LNCAP (cell line): ENCODE data around the gene CCDC92.

ENCODE experiments used
- TF ChIP-seq, protein P1 (sequence below): fragments of 450-650 bp; IDR thresholded peaks from 2 replicates; pipeline ENCODE4 v1.5.1; 2017; ENCODE audit warnings: mild to moderate bottlenecking

Gene CCDC92

DNA sequence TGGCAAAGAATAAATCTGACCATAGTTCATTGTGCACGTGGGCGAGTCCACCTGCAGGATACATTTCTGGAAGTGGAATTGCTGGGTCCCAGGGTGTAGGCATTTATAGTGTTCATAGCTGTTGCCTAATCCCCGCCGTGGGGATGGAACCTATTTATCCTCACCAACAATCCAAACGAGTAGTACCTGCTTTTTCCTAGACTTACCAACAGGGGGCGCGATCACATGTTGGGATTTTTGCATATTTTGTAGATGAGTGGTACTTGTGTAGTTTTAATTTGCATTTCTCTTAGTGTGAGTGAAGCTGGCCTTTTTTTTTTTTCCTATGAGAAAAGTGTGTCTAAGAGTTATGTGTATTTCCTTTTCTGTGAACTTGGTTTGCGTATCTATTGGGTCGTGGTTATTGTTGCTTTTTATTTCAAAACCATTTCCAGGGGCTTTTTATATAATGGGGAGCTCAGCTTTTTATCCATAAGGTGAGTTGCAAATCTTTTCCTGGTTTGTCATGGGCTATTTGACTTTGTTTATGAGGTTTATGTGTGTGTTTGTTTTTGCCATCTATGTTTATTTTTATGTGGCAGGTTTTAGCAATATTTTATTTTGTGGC lies 67.2 kb downstream of the CCDC92 start:
- TF ChIP-seq, protein P1, sequence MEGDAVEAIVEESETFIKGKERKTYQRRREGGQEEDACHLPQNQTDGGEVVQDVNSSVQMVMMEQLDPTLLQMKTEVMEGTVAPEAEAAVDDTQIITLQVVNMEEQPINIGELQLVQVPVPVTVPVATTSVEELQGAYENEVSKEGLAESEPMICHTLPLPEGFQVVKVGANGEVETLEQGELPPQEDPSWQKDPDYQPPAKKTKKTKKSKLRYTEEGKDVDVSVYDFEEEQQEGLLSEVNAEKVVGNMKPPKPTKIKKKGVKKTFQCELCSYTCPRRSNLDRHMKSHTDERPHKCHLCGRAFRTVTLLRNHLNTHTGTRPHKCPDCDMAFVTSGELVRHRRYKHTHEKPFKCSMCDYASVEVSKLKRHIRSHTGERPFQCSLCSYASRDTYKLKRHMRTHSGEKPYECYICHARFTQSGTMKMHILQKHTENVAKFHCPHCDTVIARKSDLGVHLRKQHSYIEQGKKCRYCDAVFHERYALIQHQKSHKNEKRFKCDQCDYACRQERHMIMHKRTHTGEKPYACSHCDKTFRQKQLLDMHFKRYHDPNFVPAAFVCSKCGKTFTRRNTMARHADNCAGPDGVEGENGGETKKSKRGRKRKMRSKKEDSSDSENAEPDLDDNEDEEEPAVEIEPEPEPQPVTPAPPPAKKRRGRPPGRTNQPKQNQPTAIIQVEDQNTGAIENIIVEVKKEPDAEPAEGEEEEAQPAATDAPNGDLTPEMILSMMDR, result peak; percentile 89

- TF ChIP-seq, protein P1, result no peak
These were observed 69.1 kb downstream of the CCDC92 start for GRCh38 chr12:123903301-123904065.

GRCh38 chr12:123902821-123903220 lies 69.8 kb downstream of the CCDC92 start:
- TF ChIP-seq, protein P1, result no peak

GRCh38 chr12:123900871-123901376 lies 71.7 kb downstream of the CCDC92 start:
- TF ChIP-seq, protein P1, result no peak

GRCh38 chr12:123899368-123899767 lies 73.3 kb downstream of the CCDC92 start:
- TF ChIP-seq, protein P1, result no peak

DNA sequence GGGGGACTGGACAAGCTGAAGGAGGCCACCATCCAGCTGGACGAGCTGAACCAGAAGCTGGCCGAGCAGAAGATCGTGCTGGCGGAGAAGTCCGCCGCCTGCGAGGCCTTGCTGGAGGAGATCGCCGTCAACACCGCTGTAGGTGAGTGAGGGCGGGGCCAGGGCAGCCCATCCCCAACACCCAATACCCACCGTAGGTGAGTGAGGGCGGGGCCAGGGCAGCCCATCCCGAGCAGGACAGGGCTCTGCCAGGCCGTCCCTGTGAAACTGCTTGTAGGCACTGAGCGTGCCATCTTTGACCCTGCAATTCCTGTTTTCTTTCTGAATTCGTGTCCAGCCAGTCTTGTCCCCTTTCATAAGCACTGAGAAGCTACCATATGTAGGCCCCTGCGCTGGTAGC lies 74.0 kb downstream of the CCDC92 start:
- TF ChIP-seq, protein P1, result no peak

DNA sequence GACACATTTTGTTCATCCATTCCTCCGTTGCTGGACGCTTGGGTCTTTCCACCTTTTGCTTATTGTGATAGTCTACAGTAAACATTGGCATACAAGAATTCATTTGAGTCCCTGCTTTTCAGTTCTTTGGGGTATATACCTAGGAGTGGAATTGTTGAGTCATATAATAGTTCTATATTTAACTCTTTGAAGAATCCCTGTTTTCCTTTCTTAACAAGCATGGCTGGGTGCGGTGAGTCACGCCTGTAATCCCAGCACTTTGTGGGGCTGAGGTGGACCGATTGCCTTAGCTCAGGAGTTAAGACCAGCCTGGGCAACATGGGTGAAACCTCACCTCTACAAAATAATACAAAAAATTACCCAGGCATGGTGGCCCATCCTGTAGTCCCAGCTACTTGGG lies 75.4 kb downstream of the CCDC92 start:
- TF ChIP-seq, protein P1, result no peak
